Activated CD8-positive, alpha-beta T cell treated with anti-CD3 and anti-CD28 coated beads, Interleukin-2, amount 10 ng/mL, durations not matched to agents 7 days and 5 days (primary cell): ENCODE results near the gene BACH2. TPM values are rescaled to one million over a fixed set of nuclear protein-coding genes. Genes with fewer than 3 reads are reported as not detected.
"Not testable (repeated sequence)": the region's sequence is repeated elsewhere in the genome, so short reads cannot be mapped to it uniquely, and the experiment has no call there.

Experiments
- ATAC-seq: fragments of 150-1000 bp; cut with Tn5 transposase; one replicate; pipeline ENCODE4 v1.10.0; 2021; ENCODE audit warnings: moderate library complexity
- CTCF ChIA-PET: fragments of 350-600 bp; sonication (Branson Sonifier 250); formaldehyde crosslinking; loops from one replicate; lab custom pipeline; 2021; ENCODE audit warnings: antibody characterized with exemption; lab: Charles Lee
- POLR2A ChIA-PET: fragments of 350-600 bp; sonication (Branson Sonifier 250); formaldehyde crosslinking; loops from one replicate; lab custom pipeline; 2021; ENCODE audit warnings: antibody characterized with exemption; lab: Charles Lee
- DNase-seq: peaks from one replicate; pipeline ENCODE4 v3.0.0-alpha.2; 2020
- H3K27ac Mint-ChIP-seq: one replicate; pipeline ENCODE4 v1.8.0; 2021; ENCODE audit warnings: mild to moderate bottlenecking, mixed read lengths
- H3K27me3 Mint-ChIP-seq: one replicate; pipeline ENCODE4 v1.8.0; 2021; ENCODE audit warnings: low read depth, mixed read lengths
- H3K36me3 Mint-ChIP-seq: one replicate; pipeline ENCODE4 v1.8.0; 2021; ENCODE audit warnings: low read depth, mixed read lengths
- H3K4me1 Mint-ChIP-seq: one replicate; pipeline ENCODE4 v1.8.0; 2021; ENCODE audit warnings: low read depth, mixed read lengths
- H3K4me3 Mint-ChIP-seq: one replicate; pipeline ENCODE4 v1.8.0; 2021; ENCODE audit warnings: mild to moderate bottlenecking, mixed read lengths
- H3K9me3 Mint-ChIP-seq: one replicate; pipeline ENCODE4 v1.8.0; 2022; ENCODE audit warnings: mixed read lengths; ENCODE audit not compliant: insufficient read depth
- total RNA-seq, 2 experiments: library from RNA; stranded (reverse); gene quantifications; one replicate each; pipeline ENCODE4 v1.2.3, GENCODE V29; 2021

The BACH2 gene
- total RNA-seq, 2 experiments from 2014 or later, result 61.3 to 70.9 TPM

GRCh38 chr6:90214966-90215365 lies 81.7 kb downstream of the BACH2 start:
- H3K4me3 Mint-ChIP-seq, result no peak overlapping the region
- H3K27me3 Mint-ChIP-seq, result no peaks in the 10 kb centered on the region
- ATAC-seq, result no peak
- peaks cover 29% of the 10 kb centered on the region for H3K36me3 Mint-ChIP-seq
- peaks cover 35% of the 10 kb centered on the region for H3K4me1 Mint-ChIP-seq
- CTCF ChIA-PET, result interaction anchor here (0.8 to 4.0 kb wide), 14 partner anchors 12 to 264 kb away, joined by 3 to 34 read pairs (median 4); no protein-coding TSS in a partner anchor
- POLR2A ChIA-PET, result interaction anchor here (0.6 to 1.2 kb wide), 6 partner anchors 20 to 117 kb away, joined by 3 read pairs; no protein-coding TSS in a partner anchor
- no peaks in the 10 kb centered on the region for H3K9me3 Mint-ChIP-seq
- H3K27ac Mint-ChIP-seq, result no peak overlapping the region
- no peak for DNase-seq

GRCh38 chr6:90214461-90214860 lies 82.2 kb downstream of the BACH2 start:
- H3K4me3 Mint-ChIP-seq, result no peak overlapping the region
- CTCF ChIA-PET, result interaction anchor here (1.1 to 4.0 kb wide), 10 partner anchors 12 to 264 kb away, joined by 3 to 34 read pairs (median 5); no protein-coding TSS in a partner anchor
- peaks cover 39% of the 10 kb centered on the region for H3K4me1 Mint-ChIP-seq

GRCh38 chr6:90212274-90212673 lies 84.4 kb downstream of the BACH2 start:
- ATAC-seq (no peak), DNase-seq (no peak)
- Mint-ChIP-seq H3K4me1 (peaks cover 55% of the 10 kb centered on the region), H3K36me3 (peaks cover 46% of the 10 kb centered on the region), H3K9me3 (no peaks in the 10 kb centered on the region), H3K27ac (peak overlapping the region; percentile 8), H3K27me3 (no peaks in the 10 kb centered on the region), H3K4me3 (no peak overlapping the region)
- CTCF ChIA-PET, result interaction anchor here (1.0 to 1.8 kb wide), 11 partner anchors 9 to 272 kb away, joined by 3 to 9 read pairs (median 4); no protein-coding TSS in a partner anchor
- POLR2A ChIA-PET, result no interaction called here

More at GRCh38 chr6:90214461-90214860, 82.2 kb downstream of the BACH2 start:
- Mint-ChIP-seq H3K9me3 (no peaks in the 10 kb centered on the region), H3K36me3 (peaks cover 31% of the 10 kb centered on the region), H3K27me3 (no peaks in the 10 kb centered on the region), H3K27ac (no peak overlapping the region)
- POLR2A ChIA-PET, result interaction anchor here (0.7 to 1.2 kb wide), 2 partner anchors 21 to 70 kb away, joined by 3 read pairs; no protein-coding TSS in a partner anchor
- DNase-seq (no peak), ATAC-seq (no peak)

GRCh38 chr6:90209527-90209926 lies 87.1 kb downstream of the BACH2 start:
- Mint-ChIP-seq H3K27me3 (no peaks in the 10 kb centered on the region), H3K9me3 (no peaks in the 10 kb centered on the region), H3K4me3 (no peak overlapping the region), H3K4me1 (peaks cover 67% of the 10 kb centered on the region), H3K36me3 (peaks cover 61% of the 10 kb centered on the region), H3K27ac (peak overlapping the region; percentile 68)
- POLR2A ChIA-PET, result no interaction called here
- ATAC-seq, result no peak
- CTCF ChIA-PET, result interaction anchor here (0.8 to 1.6 kb wide), 3 partner anchors 25 to 75 kb away, joined by 3 to 4 read pairs (median 3); no protein-coding TSS in a partner anchor
- no peak for DNase-seq

GRCh38 chr6:90208690-90209089 lies 88.0 kb downstream of the BACH2 start:
- peaks cover 68% of the 10 kb centered on the region for H3K4me1 Mint-ChIP-seq
- ATAC-seq, H3K4me3 Mint-ChIP-seq, H3K9me3 Mint-ChIP-seq, H3K27me3 Mint-ChIP-seq, POLR2A ChIA-PET, DNase-seq, H3K27ac Mint-ChIP-seq: not testable (repeated sequence)
- CTCF ChIA-PET, result interaction anchor here (1.0 kb wide), 1 partner anchor 64 kb away, joined by 3 read pairs; no protein-coding TSS in a partner anchor
- peaks cover 68% of the 10 kb centered on the region for H3K36me3 Mint-ChIP-seq

GRCh38 chr6:90204327-90205056 lies 92.2 kb downstream of the BACH2 start:
- Mint-ChIP-seq H3K4me1 (peaks cover 68% of the 10 kb centered on the region), H3K9me3 (peaks cover 3% of the 10 kb centered on the region), H3K36me3 (peaks cover 74% of the 10 kb centered on the region), H3K27me3 (no peaks in the 10 kb centered on the region), H3K27ac (no peak overlapping the region), H3K4me3 (no peak overlapping the region)
- DNase-seq (no peak), ATAC-seq (no peak)
- CTCF ChIA-PET, result interaction anchor here (0.7 to 4.7 kb wide), 5 partner anchors 8 to 269 kb away, joined by 3 to 34 read pairs (median 5); no protein-coding TSS in a partner anchor
- POLR2A ChIA-PET, result interaction anchor here (1.3 kb wide), 1 partner anchor 14 kb away, joined by 4 read pairs; no protein-coding TSS in a partner anchor

GRCh38 chr6:90203672-90204071 lies 93.0 kb downstream of the BACH2 start:
- H3K4me1 Mint-ChIP-seq, result peaks cover 71% of the 10 kb centered on the region
- H3K4me3 Mint-ChIP-seq, result no peak overlapping the region
- CTCF ChIA-PET, result interaction anchor here (0.7 to 4.7 kb wide), 5 partner anchors 9 to 270 kb away, joined by 3 to 34 read pairs (median 5); no protein-coding TSS in a partner anchor
- peaks cover 10% of the 10 kb centered on the region for H3K9me3 Mint-ChIP-seq
- H3K27ac Mint-ChIP-seq, result no peak overlapping the region
- DNase-seq (no peak), ATAC-seq (no peak)
- H3K27me3 Mint-ChIP-seq, result no peaks in the 10 kb centered on the region
- peaks cover 79% of the 10 kb centered on the region for H3K36me3 Mint-ChIP-seq
- POLR2A ChIA-PET, result interaction anchor here (1.3 kb wide), 1 partner anchor 14 kb away, joined by 4 read pairs; no protein-coding TSS in a partner anchor

GRCh38 chr6:90202156-90202555 lies 94.5 kb downstream of the BACH2 start:
- H3K27me3 Mint-ChIP-seq, result no peaks in the 10 kb centered on the region
- ATAC-seq (peak; percentile 75), DNase-seq (peak; percentile 61)
- peaks cover 70% of the 10 kb centered on the region for H3K4me1 Mint-ChIP-seq
- peaks cover 24% of the 10 kb centered on the region for H3K9me3 Mint-ChIP-seq
- CTCF ChIA-PET, result interaction anchor here (0.6 to 4.7 kb wide), 19 partner anchors 10 to 277 kb away, joined by 3 to 34 read pairs (median 4); no protein-coding TSS in a partner anchor
- POLR2A ChIA-PET, result interaction anchor here (0.6 to 2.0 kb wide), 6 partner anchors 12 to 382 kb away, joined by 3 to 8 read pairs (median 4); no protein-coding TSS in a partner anchor
- H3K4me3 Mint-ChIP-seq, result peak overlapping the region; percentile 63
- H3K27ac Mint-ChIP-seq, result peak overlapping the region; percentile 80
- peaks cover 82% of the 10 kb centered on the region for H3K36me3 Mint-ChIP-seq

GRCh38 chr6:90199900-90200299 lies 96.7 kb downstream of the BACH2 start:
- ATAC-seq, result no peak
- Mint-ChIP-seq H3K4me1 (peaks cover 77% of the 10 kb centered on the region), H3K9me3 (peaks cover 30% of the 10 kb centered on the region), H3K36me3 (peaks cover 76% of the 10 kb centered on the region), H3K27me3 (no peaks in the 10 kb centered on the region), H3K4me3 (no peak overlapping the region), H3K27ac (peak overlapping the region; percentile 67)
- CTCF ChIA-PET, result interaction anchor here (1.4 to 3.6 kb wide), 6 partner anchors 9 to 279 kb away, joined by 3 to 20 read pairs (median 6); no protein-coding TSS in a partner anchor
- DNase-seq, result no peak
- POLR2A ChIA-PET, result interaction anchor here (0.8 to 1.2 kb wide), 2 partner anchors 13 to 22 kb away, joined by 4 read pairs; no protein-coding TSS in a partner anchor

- Mint-ChIP-seq H3K27ac (peak overlapping the region; percentile 75), H3K4me3 (no peak overlapping the region), H3K36me3 (peaks cover 71% of the 10 kb centered on the region), H3K9me3 (peaks cover 30% of the 10 kb centered on the region), H3K27me3 (no peaks in the 10 kb centered on the region), H3K4me1 (peaks cover 78% of the 10 kb centered on the region)
- DNase-seq, result peak; percentile 57
- CTCF ChIA-PET, result interaction anchor here (1.4 to 2.1 kb wide), 5 partner anchors 13 to 258 kb away, joined by 3 to 8 read pairs (median 6); no protein-coding TSS in a partner anchor
- POLR2A ChIA-PET, result interaction anchor here (0.8 to 1.2 kb wide), 3 partner anchors 12 to 75 kb away, joined by 4 read pairs; no protein-coding TSS in a partner anchor
- ATAC-seq, result peak; percentile 55
Measured at GRCh38 chr6:90198758-90199425, 97.8 kb downstream of the BACH2 start.
